Right lobe of liver (tissue), 4 donors: ENCODE measurements around the gene FAM151A.

Experiments used
- CTCF ChIP-seq, 4 donors: fragments of 200-600 bp in 3 of 4; fragments of 450-650 bp in 1 of 4; IDR thresholded peaks; one replicate each; pipeline versions ENCODE4 v1.5.1 to v1.8.0; 2016 to 2022; ENCODE audit warnings: antibody characterized with exemption in 4 of 4, mild to moderate bottlenecking in 2 of 4
- POLR2A ChIP-seq: fragments of 450-650 bp; IDR thresholded peaks from one replicate; pipeline ENCODE4 v1.6.1; 2017; ENCODE audit warnings: antibody characterized with exemption, mild to moderate bottlenecking
- donor health status: DM: no; HTN: no; CAD: no.
- donor health status: DM: no; HTN: no; CAD: no.
- donor health status: DM: no; HTN: yes; CAD: no.

- TF ChIP-seq CTCF (IDR thresholded peaks at IDR 0.05) (no peak), POLR2A (no peak)
These were observed 40.4 kb upstream of the FAM151A start for GRCh38 chr1:54663725-54664124.
